GM23338 (cell line): ENCODE data around the gene ELMOD3. TPM values are rescaled to one million over a fixed set of nuclear protein-coding genes. Genes with fewer than 3 reads are reported as not detected.

ENCODE experiments used
- ATAC-seq: fragments of 200-7000 bp; cut with Tn5 transposase; 3 replicates; pipeline ENCODE4 v1.9.1; 2020
- DNase-seq: peaks from one replicate; pipeline ENCODE4 v3.0.0-alpha.2; 2015; ENCODE audit warnings: low spot score
- H2AFZ ChIP-seq: fragments of 200-600 bp; sonication (generic); 2 replicates; pipeline ENCODE4 v1.8.0; 2016; ENCODE audit warnings: antibody characterized with exemption, mild to moderate bottlenecking, moderate library complexity
- H3F3A ChIP-seq: fragments of 200-600 bp; sonication (generic); replicated peaks from 2 replicates; pipeline ENCODE4 v1.8.0; 2017; ENCODE audit warnings: antibody characterized with exemption, mixed run types, low read depth
- H3K27ac ChIP-seq: fragments of 200-600 bp; sonication (generic); 2 replicates; pipeline ENCODE4 v1.6.1; 2016; ENCODE audit warnings: low read depth
- H3K27me3 ChIP-seq: fragments of 200-600 bp; sonication (generic); 2 replicates; pipeline ENCODE4 v1.8.0; 2016; ENCODE audit warnings: mild to moderate bottlenecking, mixed run types, moderate library complexity; ENCODE audit not compliant: insufficient read depth
- H3K36me3 ChIP-seq: fragments of 200-600 bp; sonication (generic); 2 replicates; pipeline ENCODE4 v1.8.0; 2016; ENCODE audit warnings: mild to moderate bottlenecking; ENCODE audit not compliant: insufficient read depth
- H3K4me1 ChIP-seq: fragments of 200-600 bp; sonication (generic); 2 replicates; pipeline ENCODE4 v1.8.0; 2016; ENCODE audit warnings: mild to moderate bottlenecking, moderate library complexity; ENCODE audit not compliant: insufficient read depth
- H3K4me2 ChIP-seq: fragments of 200-600 bp; sonication (generic); 2 replicates; pipeline ENCODE4 v1.7.1; 2017; ENCODE audit warnings: mixed run types
- H3K4me3 ChIP-seq: fragments of 200-600 bp; sonication (generic); 2 replicates; pipeline ENCODE4 v1.6.1; 2016; ENCODE audit warnings: mixed run types
- H3K79me2 ChIP-seq: fragments of 200-600 bp; sonication (generic); replicated peaks from 2 replicates; pipeline ENCODE4 v1.8.0; 2017; ENCODE audit warnings: mild to moderate bottlenecking; ENCODE audit not compliant: insufficient read depth
- H3K9me2 ChIP-seq: fragments of 200-600 bp; sonication (generic); 2 replicates; pipeline ENCODE4 v1.8.0; 2017; ENCODE audit not compliant: insufficient read depth
- H4K20me1 ChIP-seq: fragments of 200-600 bp; sonication (generic); replicated peaks from 2 replicates; pipeline ENCODE4 v1.8.0; 2017; ENCODE audit warnings: mild to moderate bottlenecking; ENCODE audit not compliant: insufficient read depth
- H3K27ac Mint-ChIP-seq: 2 replicates; pipeline ENCODE4 v1.8.0; 2020; ENCODE audit warnings: inconsistent platforms, mild to moderate bottlenecking, moderate library complexity, mixed read lengths
- H3K27me3 Mint-ChIP-seq: 3 replicates; pipeline ENCODE4 v1.8.0; 2022; ENCODE audit warnings: low read depth, mild to moderate bottlenecking, moderate library complexity, mixed read lengths, inconsistent platforms; ENCODE audit not compliant: insufficient read depth, poor library complexity
- H3K36me3 Mint-ChIP-seq: 3 replicates; pipeline ENCODE4 v1.8.0; 2021; ENCODE audit warnings: low read depth, mild to moderate bottlenecking, inconsistent platforms, moderate library complexity, mixed read lengths
- H3K4me1 Mint-ChIP-seq: 3 replicates; pipeline ENCODE4 v1.8.0; 2020; ENCODE audit warnings: mild to moderate bottlenecking, inconsistent platforms, mixed read lengths
- H3K4me3 Mint-ChIP-seq: 3 replicates; pipeline ENCODE4 v1.8.0; 2021; ENCODE audit warnings: moderate library complexity, mild to moderate bottlenecking, inconsistent platforms, mixed read lengths
- H3K9me3 Mint-ChIP-seq: 3 replicates; pipeline ENCODE4 v1.8.0; 2020; ENCODE audit warnings: moderate library complexity, mild to moderate bottlenecking, inconsistent platforms, mixed read lengths
- CREB1 ChIP-seq: fragments of 250-450 bp; sonication (Bioruptor Pico); IDR thresholded peaks from 2 replicates; pipeline ENCODE4 v1.5.0; 2020; ENCODE audit warnings: low read depth, mild to moderate bottlenecking, moderate library complexity
- CTCF ChIP-seq, 2 experiments: fragments of 200-600 bp in 1 of 2; sonication (generic) in 1 of 2; conservative IDR thresholded peaks; 2 replicates each; pipeline versions ENCODE4 v1.5.1 to v1.6.1; 2016 to 2017; ENCODE audit warnings: antibody characterized with exemption in 2 of 2, low read depth in 2 of 2, mild to moderate bottlenecking in 2 of 2, moderate library complexity in 1 of 2
- EZH2 ChIP-seq: fragments of 200-600 bp; sonication (generic); IDR thresholded peaks from one replicate; pipeline ENCODE4 v1.8.0; 2017; ENCODE audit warnings: antibody characterized with exemption, mild to moderate bottlenecking, low read depth; ENCODE audit not compliant: unreplicated experiment
- EZH2phosphoT487 ChIP-seq: fragments of 200-600 bp; sonication (generic); IDR thresholded peaks from one replicate; pipeline ENCODE4 v1.8.1; 2018; ENCODE audit warnings: antibody characterized with exemption; ENCODE audit not compliant: unreplicated experiment
- JUNB ChIP-seq: IDR thresholded peaks from one replicate; pipeline ENCODE4 v1.6.1; 2016; ENCODE audit warnings: antibody characterized with exemption; ENCODE audit not compliant: unreplicated experiment
- NANOG ChIP-seq: IDR thresholded peaks from 2 replicates; pipeline ENCODE4 v1.6.1; 2016; ENCODE audit warnings: antibody characterized with exemption, borderline replicate concordance
- POLR2AphosphoS5 ChIP-seq: IDR thresholded peaks from 2 replicates; pipeline ENCODE4 v1.6.1; 2016; ENCODE audit warnings: antibody characterized with exemption, low read depth
- STAT1 ChIP-seq: IDR thresholded peaks from one replicate; pipeline ENCODE4 v1.6.1; 2016; ENCODE audit warnings: antibody characterized with exemption; ENCODE audit not compliant: unreplicated experiment
- ZNF114 ChIP-seq: fragments of 250-450 bp; sonication (Bioruptor Pico); IDR thresholded peaks from 2 replicates; pipeline ENCODE4 v1.5.0; 2020; ENCODE audit warnings: mild to moderate bottlenecking, moderate library complexity
- ZNF331 ChIP-seq: fragments of 250-450 bp; sonication (Bioruptor Pico); IDR thresholded peaks from 2 replicates; pipeline ENCODE4 v1.5.0; 2020; ENCODE audit warnings: low read depth, mild to moderate bottlenecking, moderate library complexity
- ZNF462 ChIP-seq: fragments of 250-450 bp; sonication (Bioruptor Pico); IDR thresholded peaks from 2 replicates; pipeline ENCODE4 v1.5.0; 2020; ENCODE audit warnings: mild to moderate bottlenecking, moderate library complexity
- polyA plus RNA-seq: library from polyadenylated mRNA; unstranded; fragments of >200 nt; fragmentation: Nextera tagmentation; extraction: Ambion mirVana; gene quantifications from 2 replicates; pipeline ENCODE4 v1.2.1, GENCODE V29; 2016
- total RNA-seq: library from RNA; depleted of rRNA; stranded (reverse); fragments of >200 nt; shearing (Covaris generic); gene quantifications from 2 replicates; pipeline ENCODE4 v1.2.3, GENCODE V29; 2014
- TF ChIP-seq, protein P1 (sequence below): IDR thresholded peaks from one replicate; pipeline ENCODE4 v1.6.1; 2018; ENCODE audit warnings: antibody characterized with exemption; ENCODE audit not compliant: unreplicated experiment
- TF ChIP-seq, protein P2 (sequence below): IDR thresholded peaks from 2 replicates; pipeline ENCODE4 v1.6.1; 2016; ENCODE audit warnings: antibody characterized with exemption

Gene ELMOD3
- total and polyA plus RNA-seq, 2 experiments from 2014 or later: 8.6 to 8.9 TPM

DNA sequence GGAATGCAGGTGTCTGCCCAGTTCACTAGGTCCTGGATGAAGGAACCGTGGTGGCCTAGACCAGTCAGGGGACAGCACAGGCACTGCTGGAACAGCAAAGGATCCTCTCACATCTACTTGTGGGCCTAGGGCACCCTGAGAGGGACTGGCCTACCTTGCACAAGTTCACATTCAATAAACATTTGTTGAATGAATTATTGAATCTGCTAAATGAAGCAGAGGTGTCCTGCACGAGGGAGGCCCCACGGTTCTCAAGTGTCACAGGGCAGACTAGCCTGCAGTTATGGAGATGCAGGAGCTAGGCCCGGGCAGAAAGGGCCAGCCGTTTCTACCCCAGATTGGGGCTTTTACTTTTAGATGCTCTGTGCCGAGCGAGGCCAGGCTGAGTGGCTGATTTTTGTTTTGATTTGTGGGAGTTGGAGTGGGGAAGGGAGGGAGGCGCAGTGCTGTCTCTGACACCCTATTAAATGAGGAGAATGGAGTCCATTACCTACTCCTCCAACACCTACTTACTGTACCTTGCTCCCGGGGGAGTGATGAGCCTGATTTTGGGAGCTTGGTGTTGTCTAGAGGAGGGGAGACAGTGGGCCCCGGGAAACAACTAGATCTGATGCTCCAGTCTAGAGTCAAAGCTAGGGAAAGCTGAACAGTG, 82.4 kb downstream of the ELMOD3 start:
- ATAC-seq (no peak), DNase-seq (no peak)
- Mint-ChIP-seq H3K27me3 (peaks cover 26% of the 10 kb centered on the region), H3K36me3 (no peaks in the 10 kb centered on the region), H3K9me3 (no peaks in the 10 kb centered on the region; the same call in 2 of the 3 replicates), H3K4me3 (peak overlapping the region; percentile 68), H3K27ac (peak overlapping the region; percentile 93), H3K4me1 (peaks cover 36% of the 10 kb centered on the region)
- Histone ChIP-seq H3K9me2 (no peaks in the 10 kb centered on the region), H3K4me3 (peak overlapping the region; percentile 53), H3K4me2 (peak overlapping the region; percentile 86), H3K79me2 (no peaks in the 10 kb centered on the region), H3K36me3 (no peaks in the 10 kb centered on the region), H3K27ac (0 out of 2 replicates have a peak overlapping the region, but pooled peaks have one; percentile 19), H4K20me1 (no peaks in the 10 kb centered on the region), H3K27me3 (no peaks in the 10 kb centered on the region), H2AFZ (peak overlapping the region; percentile 74; the same call in 1 of the 2 replicates), H3K4me1 (peaks cover 42% of the 10 kb centered on the region), H3F3A (peaks cover 9% of the 10 kb centered on the region)
- TF ChIP-seq STAT1: no peak
- TF ChIP-seq, protein P1, sequence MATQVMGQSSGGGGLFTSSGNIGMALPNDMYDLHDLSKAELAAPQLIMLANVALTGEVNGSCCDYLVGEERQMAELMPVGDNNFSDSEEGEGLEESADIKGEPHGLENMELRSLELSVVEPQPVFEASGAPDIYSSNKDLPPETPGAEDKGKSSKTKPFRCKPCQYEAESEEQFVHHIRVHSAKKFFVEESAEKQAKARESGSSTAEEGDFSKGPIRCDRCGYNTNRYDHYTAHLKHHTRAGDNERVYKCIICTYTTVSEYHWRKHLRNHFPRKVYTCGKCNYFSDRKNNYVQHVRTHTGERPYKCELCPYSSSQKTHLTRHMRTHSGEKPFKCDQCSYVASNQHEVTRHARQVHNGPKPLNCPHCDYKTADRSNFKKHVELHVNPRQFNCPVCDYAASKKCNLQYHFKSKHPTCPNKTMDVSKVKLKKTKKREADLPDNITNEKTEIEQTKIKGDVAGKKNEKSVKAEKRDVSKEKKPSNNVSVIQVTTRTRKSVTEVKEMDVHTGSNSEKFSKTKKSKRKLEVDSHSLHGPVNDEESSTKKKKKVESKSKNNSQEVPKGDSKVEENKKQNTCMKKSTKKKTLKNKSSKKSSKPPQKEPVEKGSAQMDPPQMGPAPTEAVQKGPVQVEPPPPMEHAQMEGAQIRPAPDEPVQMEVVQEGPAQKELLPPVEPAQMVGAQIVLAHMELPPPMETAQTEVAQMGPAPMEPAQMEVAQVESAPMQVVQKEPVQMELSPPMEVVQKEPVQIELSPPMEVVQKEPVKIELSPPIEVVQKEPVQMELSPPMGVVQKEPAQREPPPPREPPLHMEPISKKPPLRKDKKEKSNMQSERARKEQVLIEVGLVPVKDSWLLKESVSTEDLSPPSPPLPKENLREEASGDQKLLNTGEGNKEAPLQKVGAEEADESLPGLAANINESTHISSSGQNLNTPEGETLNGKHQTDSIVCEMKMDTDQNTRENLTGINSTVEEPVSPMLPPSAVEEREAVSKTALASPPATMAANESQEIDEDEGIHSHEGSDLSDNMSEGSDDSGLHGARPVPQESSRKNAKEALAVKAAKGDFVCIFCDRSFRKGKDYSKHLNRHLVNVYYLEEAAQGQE: no peak
- TF ChIP-seq, protein P2, sequence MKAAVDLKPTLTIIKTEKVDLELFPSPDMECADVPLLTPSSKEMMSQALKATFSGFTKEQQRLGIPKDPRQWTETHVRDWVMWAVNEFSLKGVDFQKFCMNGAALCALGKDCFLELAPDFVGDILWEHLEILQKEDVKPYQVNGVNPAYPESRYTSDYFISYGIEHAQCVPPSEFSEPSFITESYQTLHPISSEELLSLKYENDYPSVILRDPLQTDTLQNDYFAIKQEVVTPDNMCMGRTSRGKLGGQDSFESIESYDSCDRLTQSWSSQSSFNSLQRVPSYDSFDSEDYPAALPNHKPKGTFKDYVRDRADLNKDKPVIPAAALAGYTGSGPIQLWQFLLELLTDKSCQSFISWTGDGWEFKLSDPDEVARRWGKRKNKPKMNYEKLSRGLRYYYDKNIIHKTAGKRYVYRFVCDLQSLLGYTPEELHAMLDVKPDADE: no peak
- no peak for TF ChIP-seq CREB1 (CRISPR knock-in tag)
- TF ChIP-seq EZH2phosphoT487: no peak
- no peak for TF ChIP-seq NANOG
- no peak for TF ChIP-seq JUNB
- no peak for TF ChIP-seq EZH2
- TF ChIP-seq ZNF114 (CRISPR knock-in tag): no peak
- no peak for TF ChIP-seq POLR2AphosphoS5
- TF ChIP-seq CTCF (conservative IDR thresholded peaks at IDR 0.05; ENCODE audit: low read depth in 2 of 2): no peak
- no peak for TF ChIP-seq ZNF462 (CRISPR knock-in tag)
- TF ChIP-seq ZNF331 (CRISPR knock-in tag): no peak
